Aorta (tissue), 5 donors: ENCODE results near the gene ANTXR1. TPM values are rescaled to one million over a fixed set of nuclear protein-coding genes. Genes with fewer than 3 reads are reported as not detected.
"Not testable (repeated sequence)": the region's sequence is repeated elsewhere in the genome, so short reads cannot be mapped to it uniquely, and the experiment has no call there.

Source experiments
- ATAC-seq: fragments of 200-7000 bp; cut with Tn5 transposase; one replicate; pipeline ENCODE4 v1.9.1; 2022; ENCODE audit warnings: moderate library complexity; ENCODE audit not compliant: low FRiP score
- DNase-seq, 2 donors: peaks; one replicate each; pipeline ENCODE4 v3.0.0-alpha.2; 2020
- H3K27ac ChIP-seq, 2 donors: one replicate each; pipeline ENCODE4 v1.5.1; 2013; ENCODE audit warnings: low read length in 2 of 2, mild to moderate bottlenecking in 2 of 2, moderate library complexity in 2 of 2, control low read depth in 1 of 2, inconsistent platforms in 1 of 2, low read depth in 1 of 2
- H3K27me3 ChIP-seq, 2 donors: one replicate each; pipeline ENCODE4 v1.6.1; 2013; ENCODE audit warnings: control low read depth in 1 of 2, low read length in 1 of 2, mild to moderate bottlenecking in 1 of 2, moderate library complexity in 1 of 2; ENCODE audit not compliant: insufficient read depth in 2 of 2, control insufficient read depth in 1 of 2
- H3K36me3 ChIP-seq, 2 donors: one replicate each; pipeline ENCODE4 v1.6.1; 2013; ENCODE audit warnings: control low read depth in 1 of 2, low read length in 1 of 2, mild to moderate bottlenecking in 1 of 2; ENCODE audit not compliant: insufficient read depth in 2 of 2, control insufficient read depth in 1 of 2
- H3K4me1 ChIP-seq, 2 donors: one replicate each; pipeline ENCODE4 v1.6.1; 2013; ENCODE audit warnings: low read length in 2 of 2, control low read depth in 1 of 2, mild to moderate bottlenecking in 1 of 2, moderate library complexity in 1 of 2; ENCODE audit not compliant: insufficient read depth in 2 of 2, control insufficient read depth in 1 of 2
- H3K4me3 ChIP-seq, 2 donors: one replicate each; pipeline ENCODE4 v1.5.1; 2013; ENCODE audit warnings: low read length in 2 of 2, control low read depth in 1 of 2, mild to moderate bottlenecking in 1 of 2
- H3K9me3 ChIP-seq: one replicate; pipeline ENCODE4 v1.6.1; 2013; ENCODE audit warnings: mild to moderate bottlenecking, low read length; ENCODE audit not compliant: control insufficient read depth
- WGBS, 2 donors: extraction: QIAGEN DNeasy Blood & Tissue Kit; methylation state at CpG; one replicate each; pipeline ENCODE4 v1.1.7; 2013; 5-methylcytosine and 5-hydroxymethylcytosine counted together
- intact Hi-C, 2 donors: fragments of 100-400 bp; cut with DNase I; formaldehyde crosslinking; loops; one replicate each; pipeline versions ENCODE4 v1.14.2 to v1.15.0; 2022
- polyA plus RNA-seq, 2 donors: library from polyadenylated mRNA; stranded (reverse); fragments of 200-250 nt; gene quantifications; one replicate each; pipeline ENCODE4 v1.2.3, GENCODE V29; 2013
- total RNA-seq, 2 donors: library from RNA; stranded (reverse); fragmentation: NEBNext Ultra II Directional; extraction: Animal tissue kit (Norgen Biotek cat#: 25700); gene quantifications; one replicate each; pipeline ENCODE4 v1.2.1, GENCODE V29; 2021
- donor health status: healthy with polysubstance abuse.
- donor health status: Bipolar disorder and iron deficiency.
- donor health status: DM: no; HTN: no; CAD: no.
- donor health status: DM: no; HTN: no; CAD: no.
- donor health status: DM: yes; HTN: yes; CAD: no.

The ANTXR1 gene
- total and polyA plus RNA-seq, 4 donors: 136 to 358 (median 160) TPM

DNA sequence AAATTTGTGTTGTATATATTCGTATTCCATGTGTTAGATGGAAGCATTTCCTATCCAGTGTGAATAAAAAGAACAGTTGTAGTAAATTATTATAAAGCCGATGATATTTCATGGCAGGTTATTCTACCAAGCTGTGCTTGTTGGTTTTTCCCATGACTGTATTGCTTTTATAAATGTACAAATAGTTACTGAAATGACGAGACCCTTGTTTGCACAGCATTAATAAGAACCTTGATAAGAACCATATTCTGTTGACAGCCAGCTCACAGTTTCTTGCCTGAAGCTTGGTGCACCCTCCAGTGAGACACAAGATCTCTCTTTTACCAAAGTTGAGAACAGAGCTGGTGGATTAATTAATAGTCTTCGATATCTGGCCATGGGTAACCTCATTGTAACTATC lies 235.3 kb downstream of the ANTXR1 start:
- ATAC-seq (no peak), DNase-seq (no peak)
- Histone ChIP-seq H3K27ac (no peak overlapping the region), H3K27me3 (no peaks in the 10 kb centered on the region), H3K4me3 (no peak overlapping the region), H3K36me3 (peaks cover 4 to 11% of the 10 kb centered on the region in 2 donors), H3K4me1 (peaks cover 0 to 6% of the 10 kb centered on the region in 2 donors), H3K9me3 (no peaks in the 10 kb centered on the region)
- intact Hi-C loops: no loop called here
- 58 to 60% methylated on average over 4 of the region's 4 CpGs for WGBS, 2 donors

DNA sequence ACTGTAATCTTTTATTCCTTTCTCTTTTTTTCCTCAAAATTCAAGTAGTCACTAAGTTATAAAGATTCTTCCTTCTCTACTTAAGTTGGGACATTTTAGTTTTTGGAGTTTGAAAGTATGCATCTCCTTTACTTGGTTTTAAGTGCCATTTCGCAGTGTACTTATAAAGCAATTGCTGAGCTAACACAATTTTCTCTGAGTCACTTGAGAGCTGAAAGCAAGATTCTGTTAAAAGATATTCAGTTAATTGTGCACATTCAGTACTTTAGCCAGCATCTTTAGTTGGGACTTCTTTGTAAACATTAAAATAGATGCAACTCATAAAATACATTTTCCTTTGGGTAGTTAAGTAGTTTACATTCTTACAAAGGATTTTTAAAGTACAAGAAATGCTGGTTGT lies 238.0 kb downstream of the ANTXR1 start:
- intact Hi-C loops: loop anchor here (5.0 to 10.0 kb wide), 2 partner anchors 54 to 56 kb away; no protein-coding TSS in a partner anchor
- 78 to 87% methylated on average over 1 of the region's 1 CpG for WGBS, 2 donors
- Histone ChIP-seq H3K9me3 (no peaks in the 10 kb centered on the region), H3K4me3 (no peak overlapping the region), H3K4me1 (peaks cover 0 to 6% of the 10 kb centered on the region in 2 donors), H3K27me3 (no peaks in the 10 kb centered on the region), H3K27ac (no peak overlapping the region), H3K36me3 (peaks cover 1 to 7% of the 10 kb centered on the region in 2 donors)
- ATAC-seq (no peak), DNase-seq (no peak)

DNA sequence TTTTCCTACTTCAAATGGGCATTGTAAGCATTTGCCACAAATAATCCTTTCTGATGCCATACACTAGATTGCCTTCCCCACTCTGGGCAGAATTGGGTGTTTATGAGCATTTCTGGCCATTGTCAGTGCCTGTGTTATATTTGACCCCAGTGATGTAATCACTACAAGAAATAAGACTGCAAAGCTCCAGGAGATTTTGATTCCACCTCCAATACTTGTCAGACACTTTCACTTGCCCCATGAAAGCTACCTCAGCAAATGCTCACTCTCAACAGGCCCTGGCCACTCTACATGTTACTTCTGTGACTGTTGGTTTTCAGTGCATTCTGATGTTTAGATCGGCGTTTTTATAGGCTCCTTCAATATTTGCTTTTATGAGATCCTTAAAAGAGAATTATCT lies 239.0 kb downstream of the ANTXR1 start:
- H3K27me3 ChIP-seq: no peaks in the 10 kb centered on the region
- H3K27ac ChIP-seq: peak overlapping the region in 1 of 2 donors; percentile 54
- intact Hi-C loops: loop anchor here (5.0 to 10.0 kb wide), 2 partner anchors 53 to 55 kb away; no protein-coding TSS in a partner anchor

DNA sequence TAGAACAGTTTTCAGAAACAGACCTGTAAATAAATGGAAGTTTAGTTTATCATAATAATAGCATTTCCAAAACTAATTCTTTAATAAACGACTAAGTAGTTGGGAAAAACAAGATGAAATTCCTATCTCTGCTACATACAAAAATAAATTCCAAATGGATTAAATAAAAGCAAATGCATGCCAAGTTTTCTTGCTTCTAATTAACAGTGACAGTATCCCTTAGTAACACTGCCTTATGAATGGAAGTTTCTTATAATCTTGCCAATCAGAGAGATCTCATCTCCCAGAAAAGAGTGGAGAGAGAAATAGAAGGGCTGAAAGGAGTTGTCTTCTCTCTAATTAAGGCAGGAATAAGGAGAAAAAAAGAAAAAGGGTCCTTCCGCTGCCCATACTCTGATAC lies 240.1 kb downstream of the ANTXR1 start:
- peak overlapping the region in 1 of 2 donors; percentile 59 for H3K27ac ChIP-seq
- ATAC-seq: peak; percentile 40
- no peaks in the 10 kb centered on the region for H3K27me3 ChIP-seq
- peaks cover 0 to 4% of the 10 kb centered on the region in 2 donors for H3K36me3 ChIP-seq
- 27 to 33% methylated on average over 2 of the region's 2 CpGs for WGBS, 2 donors
- no peak for DNase-seq
- H3K4me1 ChIP-seq: peaks cover 0 to 6% of the 10 kb centered on the region in 2 donors
- no peaks in the 10 kb centered on the region for H3K9me3 ChIP-seq
- no peak overlapping the region for H3K4me3 ChIP-seq
- intact Hi-C loops: loop anchor here (5.0 to 10.0 kb wide), 2 partner anchors 52 to 54 kb away; no protein-coding TSS in a partner anchor

More for the DNA sequence above, 239.0 kb downstream of the ANTXR1 start:
- no peak for DNase-seq
- 79 to 80% methylated on average over 2 of the region's 2 CpGs for WGBS, 2 donors
- H3K4me1 ChIP-seq: peaks cover 0 to 6% of the 10 kb centered on the region in 2 donors
- no peak overlapping the region for H3K4me3 ChIP-seq
- ATAC-seq: no peak
- H3K36me3 ChIP-seq: peaks cover 0 to 4% of the 10 kb centered on the region in 2 donors
- H3K9me3 ChIP-seq: no peaks in the 10 kb centered on the region

DNA sequence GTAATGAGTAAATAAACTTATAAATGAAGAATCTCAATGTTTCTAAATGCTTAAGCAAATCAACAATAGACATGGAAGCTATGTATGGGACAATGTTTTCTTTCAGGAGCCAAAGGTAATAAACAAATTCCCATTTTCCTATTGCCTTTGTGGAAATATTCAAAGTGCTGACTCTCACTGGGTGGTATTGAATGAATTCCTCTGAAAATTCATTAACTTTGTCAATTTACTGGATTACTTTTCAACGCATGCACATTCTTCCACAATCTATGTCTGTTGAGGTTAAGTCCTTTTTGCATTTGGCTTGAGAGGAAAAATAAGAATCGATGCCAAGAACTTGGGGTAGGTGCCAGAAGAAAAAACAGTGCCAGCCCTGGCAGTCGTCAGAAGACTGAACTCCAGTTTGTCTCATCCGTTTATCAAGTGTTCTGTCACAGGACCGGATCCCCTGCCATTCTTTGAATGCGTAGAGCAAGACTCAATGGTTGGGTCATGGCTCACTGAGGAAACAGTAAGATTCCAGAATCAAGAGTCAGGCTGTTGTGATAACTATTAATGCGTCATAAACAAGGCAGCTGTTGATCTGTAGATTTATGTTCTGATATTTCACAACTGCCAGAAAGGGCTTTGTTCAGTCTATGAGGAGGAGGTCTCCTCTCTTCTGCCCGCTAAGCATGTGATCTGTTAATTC lies 240.8 kb downstream of the ANTXR1 start:
- Histone ChIP-seq H3K36me3 (peaks cover 0 to 4% of the 10 kb centered on the region in 2 donors), H3K4me3 (no peak overlapping the region), H3K27ac (peak overlapping the region in 1 of 2 donors; percentile 72), H3K4me1 (peaks cover 0 to 6% of the 10 kb centered on the region in 2 donors), H3K9me3 (no peaks in the 10 kb centered on the region), H3K27me3 (no peaks in the 10 kb centered on the region)
- DNase-seq (peak in 1 of 2 donors; percentile 58), ATAC-seq (peak; percentile 90)
- intact Hi-C loops: loop anchor here (5.0 to 10.0 kb wide), 2 partner anchors 51 to 54 kb away; no protein-coding TSS in a partner anchor
- WGBS, 2 donors: 5 to 8% methylated on average over 8 of the region's 8 CpGs

DNA sequence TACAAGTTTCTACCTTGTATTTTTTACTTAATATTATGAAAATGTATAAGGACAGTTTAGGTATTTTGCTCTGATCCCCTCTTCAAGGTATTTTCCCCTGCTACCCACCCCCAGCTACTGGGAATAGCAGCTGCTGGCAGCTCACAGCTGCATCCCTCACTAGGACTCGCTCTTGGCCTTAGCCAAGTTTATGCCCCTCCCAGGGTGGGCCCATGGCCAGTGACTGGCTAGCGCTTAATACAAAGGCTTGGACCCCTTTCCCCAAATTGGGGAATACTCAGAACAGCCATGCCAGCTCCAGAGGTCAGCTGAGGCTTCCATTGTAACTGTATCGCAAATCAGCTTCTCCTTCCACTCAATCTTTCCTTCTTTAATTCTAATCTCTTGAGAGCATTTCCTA lies 242.8 kb downstream of the ANTXR1 start:
- intact Hi-C loops: loop anchor here in 1 of 2 donors (10.0 kb wide), 1 partner anchor 49 kb away; no protein-coding TSS in a partner anchor
- no peak for DNase-seq

DNA sequence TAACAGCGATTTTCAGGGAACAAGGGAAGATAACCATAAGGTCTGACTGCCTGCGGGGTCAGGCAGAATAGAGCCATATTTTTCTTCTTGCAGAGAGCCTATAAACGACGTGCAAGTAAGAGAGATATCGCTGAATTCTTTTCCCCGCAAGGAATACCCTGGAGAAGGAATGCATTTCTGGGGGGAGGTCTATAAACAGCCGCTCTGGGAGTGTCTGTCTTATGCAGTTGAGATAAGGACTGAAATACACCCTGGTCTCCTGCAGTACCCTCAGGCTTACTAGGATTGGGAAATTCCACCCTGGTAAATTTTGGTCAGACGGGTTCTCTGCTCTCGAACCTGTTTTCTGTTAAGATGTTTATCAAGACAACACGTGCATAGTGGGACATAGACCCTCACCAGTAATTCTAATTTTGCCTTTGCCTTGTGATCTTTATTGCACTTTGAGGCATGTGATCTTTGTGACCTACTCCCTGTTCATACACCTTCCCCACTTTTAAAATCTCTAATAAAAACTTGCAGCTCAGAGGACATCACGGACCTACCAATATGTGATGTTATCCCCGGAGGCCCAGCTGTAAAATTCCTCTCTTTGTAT lies 247.1 kb downstream of the ANTXR1 start:
- not testable (repeated sequence) for ATAC-seq, H3K27ac ChIP-seq

More for the DNA sequence above, 242.8 kb downstream of the ANTXR1 start:
- no peak for ATAC-seq
- Histone ChIP-seq H3K27me3 (no peaks in the 10 kb centered on the region), H3K9me3 (peaks cover 2% of the 10 kb centered on the region), H3K36me3 (peaks cover 1 to 4% of the 10 kb centered on the region in 2 donors), H3K4me1 (peaks cover 0 to 6% of the 10 kb centered on the region in 2 donors), H3K27ac (no peak overlapping the region), H3K4me3 (no peak overlapping the region)
- WGBS, 2 donors: 14 to 19% methylated on average over 3 of the region's 3 CpGs

DNA sequence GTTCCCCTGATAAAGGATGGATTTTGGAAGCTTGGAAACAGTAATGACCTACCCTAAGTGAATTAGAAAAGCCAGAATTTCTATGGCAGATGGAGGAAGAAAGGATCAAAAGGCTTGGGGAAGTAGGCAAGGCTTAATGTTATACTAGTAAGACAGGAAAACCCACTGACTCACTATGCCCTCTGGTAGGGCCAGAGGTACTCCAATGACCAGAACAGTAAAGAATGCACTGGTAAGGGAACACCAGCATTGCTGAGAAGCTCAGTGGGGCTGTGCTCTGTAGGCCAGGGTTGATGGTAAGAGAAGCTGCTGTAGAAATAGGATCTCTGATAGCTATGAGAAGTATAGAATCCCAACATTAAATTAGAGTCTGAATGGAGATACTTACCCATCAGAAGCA lies 247.7 kb downstream of the ANTXR1 start:
- ATAC-seq (no peak), DNase-seq (no peak)
- H3K27ac ChIP-seq: no peak overlapping the region
- no peaks in the 10 kb centered on the region for H3K27me3 ChIP-seq
- no peak overlapping the region for H3K4me3 ChIP-seq
- peaks cover 0 to 1% of the 10 kb centered on the region in 2 donors for H3K36me3 ChIP-seq
- intact Hi-C loops: no loop called here
- no peaks in the 10 kb centered on the region for H3K4me1 ChIP-seq
- peaks cover 2% of the 10 kb centered on the region for H3K9me3 ChIP-seq

More for the DNA sequence above, 247.1 kb downstream of the ANTXR1 start:
- not testable (repeated sequence) for H3K4me1 ChIP-seq, H3K36me3 ChIP-seq, H3K4me3 ChIP-seq, H3K9me3 ChIP-seq, H3K27me3 ChIP-seq, DNase-seq
- 88 to 89% methylated on average over 12 of the region's 12 CpGs for WGBS, 2 donors
- intact Hi-C loops: loop anchor here in 1 of 2 donors (10.0 kb wide), 1 partner anchor 45 kb away; no protein-coding TSS in a partner anchor
